ENCODE measurements around the gene SIRT2.

GRCh38 chr19:38842439-38843174, 56.8 kb downstream of the SIRT2 start:
- no peak for TF ChIP-seq CTCF (IDR thresholded peaks at IDR 0.05)
- TF ChIP-seq POLR2A (IDR thresholded peaks at IDR 0.05), result no peak
